Occipital lobe (tissue), 2 donors: ENCODE results near the gene GPR89B. TPM values are rescaled to one million over a fixed set of nuclear protein-coding genes. Genes with fewer than 3 reads are reported as not detected.
"Not testable (repeated sequence)": the region's sequence is repeated elsewhere in the genome, so short reads cannot be mapped to it uniquely, and the experiment has no call there.

Source experiments
- DNase-seq: peaks from one replicate; lab custom pipeline; 2025; lab: John Stamatoyannopoulos, UW
- total RNA-seq: library from RNA; depleted of rRNA; stranded (reverse); fragments of >200 nt; gene quantifications from one replicate; pipeline ENCODE4 v1.2.3, GENCODE V29; 2014

Gene GPR89B
- 29.6 TPM for total RNA-seq

DNA sequence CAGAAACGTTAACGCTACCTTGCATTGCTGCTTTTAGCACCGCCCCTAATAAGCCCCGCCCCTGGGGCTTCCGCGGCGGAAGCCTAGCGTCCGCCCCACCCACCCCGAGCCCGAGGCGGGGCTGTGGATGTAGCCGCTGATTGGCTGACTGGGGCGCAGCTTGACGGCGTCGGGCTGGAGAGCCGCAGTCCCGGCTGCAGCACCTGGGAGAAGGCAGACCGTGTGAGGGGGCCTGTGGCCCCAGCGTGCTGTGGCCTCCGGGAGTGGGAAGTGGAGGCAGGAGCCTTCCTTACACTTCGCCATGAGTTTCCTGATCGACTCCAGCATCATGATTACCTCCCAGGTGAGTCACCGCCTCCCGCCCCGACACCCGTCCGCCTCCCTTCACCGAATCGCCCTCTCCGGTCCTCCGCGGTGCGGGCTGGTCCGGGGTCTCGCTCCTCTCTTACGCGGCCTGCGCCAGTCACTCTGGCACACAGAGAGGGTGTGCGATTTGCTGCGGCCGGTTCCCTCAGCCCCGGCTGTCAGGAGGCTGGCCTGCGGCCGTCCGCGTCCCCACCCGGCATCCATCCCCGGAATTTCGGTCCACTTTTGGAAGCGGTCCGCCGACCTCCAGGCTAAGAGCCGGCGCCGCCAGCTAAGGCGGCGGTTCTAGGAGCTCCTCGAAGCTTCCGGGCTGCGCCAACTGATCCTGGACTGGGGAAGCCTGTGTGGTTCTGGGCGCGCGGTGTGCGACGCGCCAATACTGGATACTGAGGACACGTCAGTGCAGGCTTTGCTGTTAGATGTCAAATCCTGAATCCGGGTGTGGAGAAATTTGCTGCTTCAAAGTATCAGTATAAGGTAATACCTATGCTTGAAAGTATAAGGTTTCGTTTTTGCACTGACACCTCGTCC lies at the start of gene GPR89B:
Gene GPR89B (plus strand): TSS at position 185 of the 897 bp plus-strand sequence. CDS start 117 bp downstream, at position 302.
- DNase-seq, result peak; percentile 88

DNA sequence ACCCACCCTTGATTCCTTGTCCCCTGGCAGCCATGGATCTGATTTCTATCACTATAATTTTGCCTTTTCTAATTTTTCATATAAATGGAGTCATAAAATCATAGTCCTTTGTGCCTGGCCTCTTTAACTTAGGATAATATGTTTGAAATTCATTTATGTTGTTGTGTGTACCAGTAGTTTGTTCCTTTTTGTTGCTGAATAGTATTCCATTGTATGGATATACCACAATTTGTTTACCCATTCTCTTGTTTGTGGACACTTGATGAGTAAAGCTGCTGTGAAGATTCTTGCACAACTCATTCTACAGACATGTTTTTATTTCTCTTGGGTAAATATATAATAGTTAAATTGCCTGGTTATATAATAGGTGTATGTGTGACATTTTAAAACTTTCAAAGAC lies 48.3 kb upstream of the GPR89B start:
- DNase-seq, result no peak

DNA sequence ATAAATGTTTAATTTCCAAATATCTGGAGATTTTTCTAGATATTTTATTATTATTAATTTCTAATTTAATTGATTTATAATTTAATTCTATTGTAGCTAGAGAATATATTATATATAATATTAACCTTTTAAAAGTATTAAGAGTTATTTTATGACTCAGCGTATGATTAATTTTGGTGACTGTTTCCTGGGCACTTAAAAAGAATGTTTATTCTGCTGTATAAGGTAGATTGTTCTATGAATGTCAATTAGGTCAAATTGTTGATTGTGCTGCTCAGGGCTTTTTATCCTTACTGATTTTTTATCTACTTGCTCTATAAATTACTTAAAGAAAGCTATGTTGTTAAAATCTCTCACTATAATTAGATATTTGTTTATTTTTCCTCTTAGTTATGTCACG lies 45.7 kb upstream of the GPR89B start:
- no peak for DNase-seq

DNA sequence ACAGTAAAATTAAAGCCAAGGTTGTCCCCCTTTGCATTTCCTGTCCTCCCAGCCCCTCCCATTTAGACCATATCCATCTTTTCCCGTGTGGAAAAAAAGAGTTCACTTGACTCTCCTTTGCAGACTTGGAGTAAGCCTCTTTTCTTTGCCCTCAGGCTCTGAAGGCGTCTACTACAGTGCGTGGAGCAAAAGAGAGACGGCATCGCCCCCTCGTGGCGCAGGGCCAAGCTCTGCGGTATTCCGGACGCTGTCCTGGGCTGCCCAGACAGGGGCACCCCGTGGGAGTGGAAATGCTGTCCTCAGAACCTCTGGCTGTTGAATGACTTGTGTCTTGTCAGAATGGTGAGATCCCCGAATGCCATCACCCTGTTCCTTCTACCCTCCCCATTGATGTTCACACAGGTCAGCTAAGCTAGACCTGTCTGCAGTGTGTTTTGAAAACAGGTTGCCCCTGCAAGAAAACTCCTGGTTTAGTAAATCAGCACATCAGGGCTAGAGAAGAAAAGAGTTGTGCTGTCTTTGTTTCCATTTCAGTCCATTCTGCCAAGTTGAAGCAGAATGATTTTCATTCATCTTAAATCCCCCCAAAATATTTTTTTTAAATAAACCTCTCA lies 37.9 kb upstream of the GPR89B start:
- DNase-seq, result no peak

DNA sequence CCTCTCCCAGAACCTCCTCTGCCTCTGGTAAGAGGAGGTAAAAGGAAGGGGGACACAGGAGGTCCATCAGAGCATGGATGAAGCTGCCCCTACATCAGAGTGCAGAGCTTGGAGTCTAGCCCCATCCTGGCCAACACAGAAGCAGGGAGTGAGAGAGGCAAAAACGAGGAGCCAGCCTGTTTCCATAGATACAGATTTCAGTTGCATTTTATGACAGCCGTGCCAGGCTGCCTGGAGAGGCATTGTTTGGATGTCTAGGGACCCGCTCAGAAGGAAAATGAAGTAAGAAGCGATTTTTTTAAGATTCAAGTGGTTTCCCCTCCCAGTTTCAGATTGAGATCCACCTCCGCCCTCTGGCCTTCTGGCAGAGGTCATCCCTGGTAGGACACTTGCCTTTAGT lies 37.1 kb upstream of the GPR89B start:
- peak; percentile 18 for DNase-seq

DNA sequence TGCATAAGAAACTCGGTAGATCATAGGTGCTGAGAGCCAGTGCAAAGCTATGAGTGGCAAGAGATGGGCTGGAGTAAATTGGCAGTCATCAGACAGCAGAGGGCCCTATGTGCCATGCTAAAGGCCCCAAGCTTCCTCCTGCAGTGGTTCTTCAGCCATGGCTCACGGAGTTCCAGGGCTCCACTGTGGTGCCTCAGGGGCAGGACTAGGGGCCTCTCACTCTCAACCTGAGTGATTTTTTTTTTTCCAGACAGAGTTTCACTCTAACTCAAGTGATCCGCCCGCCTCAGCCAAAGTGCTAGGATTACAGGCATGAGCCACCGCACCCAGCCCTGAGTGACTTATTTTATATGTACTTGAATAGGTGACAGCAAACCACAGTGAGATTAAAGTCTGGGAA lies 36.0 kb upstream of the GPR89B start:
- no peak for DNase-seq

DNA sequence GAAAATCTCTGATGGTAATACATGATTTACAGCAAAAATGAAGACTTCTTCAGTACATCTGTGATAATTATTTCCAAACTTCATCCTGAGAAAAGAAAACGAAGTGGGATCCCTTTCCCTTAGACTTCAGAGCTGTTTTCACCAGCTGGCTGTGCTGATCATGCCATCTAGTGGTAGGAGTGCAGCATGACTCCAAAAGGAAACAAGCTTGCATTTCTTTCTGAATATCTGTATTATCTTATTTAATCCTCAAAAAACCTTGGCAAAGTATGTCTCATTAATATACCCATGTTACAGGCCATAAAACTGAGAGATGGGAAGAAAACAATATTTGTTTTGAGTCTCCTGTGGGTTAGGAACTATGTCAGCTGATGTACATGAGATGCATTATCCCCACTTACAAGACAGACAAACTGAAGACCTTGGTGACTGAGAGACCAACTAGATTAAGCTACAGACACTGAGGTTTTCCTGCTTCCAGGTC lies 35.4 kb upstream of the GPR89B start:
- peak; percentile 4 for DNase-seq

DNA sequence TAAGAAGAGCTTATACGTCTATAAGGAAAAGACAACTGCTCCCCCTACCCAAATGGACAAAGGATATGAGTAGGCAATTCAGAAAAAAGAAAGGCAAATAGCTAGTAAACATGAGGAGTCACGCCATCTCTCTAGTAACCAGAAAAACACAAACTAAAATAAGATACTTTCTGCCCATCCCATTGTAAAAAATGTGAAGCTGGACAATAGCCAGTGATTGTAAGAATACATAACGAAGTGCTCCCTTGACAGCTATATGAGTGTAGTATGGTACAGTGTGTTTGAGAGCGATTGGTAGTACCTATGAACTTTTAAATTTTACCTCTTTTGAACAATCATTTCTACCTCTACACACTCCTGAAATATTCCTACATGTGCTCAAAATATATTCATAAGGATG lies 33.1 kb upstream of the GPR89B start:
- no peak for DNase-seq

DNA sequence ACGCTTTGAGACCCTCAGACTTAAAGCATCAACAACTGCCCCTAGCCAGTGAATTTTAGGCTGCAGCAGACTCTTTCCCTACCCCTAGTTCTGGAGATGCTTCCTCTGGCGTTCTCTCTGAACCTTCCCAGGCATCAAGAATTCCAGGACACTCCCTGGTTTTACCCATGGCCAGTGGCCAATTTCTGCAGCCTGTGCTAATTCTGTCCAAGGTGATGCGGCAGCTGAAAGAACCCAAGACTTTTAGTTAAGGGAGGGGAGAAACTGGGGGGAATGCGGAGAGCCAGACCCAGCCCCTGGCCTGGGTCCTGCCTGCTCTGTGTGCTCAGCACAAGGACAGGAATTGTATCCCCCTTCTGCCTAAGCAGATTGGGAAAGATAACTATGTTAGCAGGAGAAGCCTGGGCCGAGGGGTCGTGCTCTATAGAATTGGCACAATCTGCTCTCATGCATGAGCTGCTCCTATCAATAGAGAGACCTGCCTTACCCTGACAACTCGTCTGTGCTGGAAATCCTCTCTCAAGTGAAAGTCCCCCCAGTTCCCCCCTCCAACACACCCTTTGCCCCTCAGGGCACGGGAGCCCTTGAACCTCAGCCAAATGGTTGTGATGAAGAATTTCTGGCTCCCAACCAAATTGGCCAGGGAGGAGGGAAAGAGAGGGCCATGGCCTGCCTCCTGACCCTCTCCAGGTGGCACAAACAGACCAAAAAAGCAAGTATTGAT lies 31.0 kb upstream of the GPR89B start:
- no peak for DNase-seq

DNA sequence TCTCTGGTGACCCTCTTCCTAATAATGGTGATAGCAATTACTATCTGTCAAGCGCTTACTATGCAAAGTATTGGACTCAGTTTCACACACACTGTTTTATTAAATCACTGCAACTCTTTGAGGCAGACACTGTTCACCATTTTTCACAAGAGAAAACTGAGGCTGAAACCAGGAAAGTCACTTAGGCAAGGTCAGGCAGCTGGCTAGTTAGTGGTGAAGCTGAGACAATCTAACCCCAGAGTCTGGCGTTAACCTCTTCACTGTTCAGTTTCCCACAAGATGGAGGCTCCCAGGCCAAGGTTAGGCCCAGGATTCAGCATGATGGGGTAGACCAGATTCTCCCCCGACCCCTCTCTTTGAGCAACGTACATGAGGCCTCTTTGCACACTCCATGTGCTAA lies 30.4 kb upstream of the GPR89B start:
- DNase-seq, result no peak

DNA sequence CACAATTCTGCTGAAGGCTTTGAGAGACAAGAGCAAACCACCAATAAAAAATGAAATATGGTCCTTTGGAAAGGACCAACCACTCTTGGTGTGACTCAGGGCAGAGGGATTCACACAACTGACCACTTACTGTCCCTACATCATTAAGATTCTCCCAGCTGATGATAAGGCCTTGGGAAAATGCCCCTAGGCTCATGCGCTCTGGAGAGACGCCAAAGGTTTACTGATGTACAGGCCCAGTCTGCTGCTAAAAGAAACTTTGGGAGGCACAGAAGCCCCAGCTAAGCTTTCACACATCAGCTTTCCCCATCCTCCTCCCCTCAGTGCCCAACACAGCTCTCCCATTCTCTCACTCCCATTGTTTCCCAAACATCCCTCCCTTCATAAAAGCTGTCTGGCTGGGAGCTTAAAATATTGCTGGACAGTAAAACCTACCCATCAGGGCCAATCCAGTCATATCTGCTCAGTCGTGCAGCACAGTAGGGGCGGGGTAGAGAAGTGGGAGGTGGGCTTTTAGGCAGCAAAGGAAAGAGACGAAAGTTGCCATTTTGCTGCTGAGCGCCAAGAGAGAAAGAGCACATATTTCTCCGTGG lies 25.9 kb upstream of the GPR89B start, which contains the start of gene GJA8:
Gene GJA8 (plus strand): TSS at position 543 of the 593 bp plus-strand sequence. CDS start 5,161 bp downstream, outside the sequence.
- DNase-seq, result no peak

DNA sequence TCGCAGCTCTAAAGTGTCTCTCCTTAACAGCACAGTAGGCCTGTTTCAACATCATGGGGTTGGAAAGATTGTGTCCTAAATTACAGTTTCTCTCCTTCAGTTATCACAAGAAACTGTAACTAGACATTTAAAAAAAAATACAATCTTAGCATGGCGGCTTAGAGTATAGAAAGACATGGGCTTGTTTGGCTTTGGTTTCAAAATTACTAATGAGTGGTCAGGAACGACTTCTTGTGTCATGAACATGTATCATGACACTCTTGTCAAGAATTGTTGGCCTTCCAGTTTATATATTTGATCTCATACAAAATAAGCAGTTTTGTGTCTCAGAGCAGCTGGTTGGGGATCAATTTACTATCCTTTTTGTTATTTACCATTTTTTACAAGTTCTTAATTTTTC lies 23.5 kb upstream of the GPR89B start:
- no peak for DNase-seq

DNA sequence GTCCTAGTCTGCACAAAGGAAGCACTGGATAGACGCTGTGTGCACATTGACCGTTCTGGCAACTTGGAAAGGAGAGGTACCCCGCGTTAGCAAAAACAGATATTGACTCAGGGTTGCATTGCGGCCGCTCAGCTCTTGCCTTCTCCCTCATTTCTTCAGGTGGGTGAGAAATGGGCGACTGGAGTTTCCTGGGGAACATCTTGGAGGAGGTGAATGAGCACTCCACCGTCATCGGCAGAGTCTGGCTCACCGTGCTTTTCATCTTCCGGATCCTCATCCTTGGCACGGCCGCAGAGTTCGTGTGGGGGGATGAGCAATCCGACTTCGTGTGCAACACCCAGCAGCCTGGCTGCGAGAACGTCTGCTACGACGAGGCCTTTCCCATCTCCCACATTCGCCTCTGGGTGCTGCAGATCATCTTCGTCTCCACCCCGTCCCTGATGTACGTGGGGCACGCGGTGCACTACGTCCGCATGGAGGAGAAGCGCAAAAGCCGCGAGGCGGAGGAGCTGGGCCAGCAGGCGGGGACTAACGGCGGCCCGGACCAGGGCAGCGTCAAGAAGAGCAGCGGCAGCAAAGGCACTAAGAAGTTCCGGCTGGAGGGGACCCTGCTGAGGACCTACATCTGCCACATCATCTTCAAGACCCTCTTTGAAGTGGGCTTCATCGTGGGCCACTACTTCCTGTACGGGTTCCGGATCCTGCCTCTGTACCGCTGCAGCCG lies 20.3 kb upstream of the GPR89B start:
- DNase-seq, result no peak

DNA sequence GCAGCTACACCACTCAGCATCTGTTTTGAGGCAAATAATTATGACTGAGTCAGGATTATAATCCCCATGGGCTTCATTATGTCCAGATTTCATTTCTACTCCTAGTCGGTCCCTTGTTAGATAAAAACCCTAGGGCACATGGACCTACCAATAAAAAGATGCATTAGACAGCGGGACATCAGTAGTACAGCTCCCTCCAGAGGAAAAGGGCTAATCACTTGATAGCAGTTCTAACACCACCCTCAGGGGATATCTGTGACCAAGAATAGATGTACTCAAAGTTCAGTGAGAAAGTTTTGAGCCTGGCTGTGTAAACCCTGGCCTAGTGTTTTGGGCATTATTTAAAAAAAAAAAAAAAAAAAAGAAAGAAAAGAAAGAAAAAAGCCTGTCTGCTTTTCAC lies 15.7 kb upstream of the GPR89B start:
- no peak for DNase-seq

DNA sequence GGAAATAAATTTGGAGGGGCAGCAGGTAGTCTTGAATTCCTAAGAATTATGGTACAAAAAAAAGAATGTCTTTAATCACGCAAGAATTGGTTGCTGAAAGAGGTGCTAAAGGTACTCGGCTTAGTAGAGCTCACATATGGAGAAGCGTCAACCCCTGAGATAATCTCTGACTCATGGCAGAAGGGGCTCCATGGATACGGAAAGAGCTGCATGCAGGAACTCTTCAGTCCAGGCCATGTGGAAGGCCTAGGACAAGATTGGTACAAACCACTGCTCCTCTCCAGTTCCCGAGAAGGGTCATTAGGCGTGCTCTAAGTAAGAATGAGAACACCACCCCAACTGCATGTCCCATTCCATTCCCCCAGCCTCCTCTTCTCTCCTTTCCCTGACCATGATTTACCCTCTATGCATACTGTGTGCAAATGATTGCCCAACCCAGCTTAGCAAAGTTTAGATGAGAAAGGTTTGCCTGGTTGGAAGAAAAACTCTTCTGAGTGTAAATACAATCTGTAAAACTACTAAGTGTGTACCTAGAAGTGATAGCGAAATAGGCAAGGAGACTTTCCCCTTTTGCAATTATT lies 14.8 kb upstream of the GPR89B start:
- DNase-seq, result no peak

DNA sequence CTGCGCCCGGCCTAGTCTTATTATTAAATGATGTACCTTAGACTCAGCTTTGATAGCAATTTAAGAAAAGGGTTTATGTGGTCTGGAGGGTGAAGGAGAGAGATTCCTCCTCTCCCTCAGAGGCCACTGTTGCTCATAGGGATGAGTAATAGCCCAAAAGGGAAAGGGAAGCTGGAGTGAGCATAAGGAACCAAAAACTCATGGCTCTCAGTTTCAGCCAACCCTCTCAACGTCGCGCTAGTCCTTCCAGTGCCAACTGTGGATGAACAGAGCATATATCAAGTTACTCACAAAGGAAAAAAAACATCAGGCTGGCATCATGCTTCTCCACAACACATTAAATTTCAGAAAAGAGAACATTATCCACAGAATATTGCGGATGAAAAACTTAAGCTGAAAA lies 8.3 kb upstream of the GPR89B start:
- no peak for DNase-seq

DNA sequence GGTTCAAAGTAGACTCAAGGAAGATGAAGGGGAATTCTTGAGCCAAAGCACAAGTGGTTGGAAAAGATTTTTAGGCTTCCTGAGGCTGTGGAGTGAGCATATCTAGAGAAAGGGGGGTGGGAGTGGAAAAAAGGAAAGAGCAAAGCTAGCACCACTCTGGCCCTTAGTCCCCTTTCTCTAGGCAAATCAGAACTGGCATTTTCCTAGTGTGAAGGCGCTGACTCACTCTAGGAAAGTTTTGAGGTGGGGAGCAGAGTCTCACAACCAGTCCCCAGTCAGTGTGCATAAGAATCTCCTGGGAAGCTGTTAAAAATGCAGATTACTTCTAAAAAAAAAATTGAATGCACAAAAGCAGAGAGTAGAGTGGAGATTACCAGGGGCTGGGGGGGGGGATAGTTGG lies 3.4 kb upstream of the GPR89B start:
- no peak for DNase-seq

DNA sequence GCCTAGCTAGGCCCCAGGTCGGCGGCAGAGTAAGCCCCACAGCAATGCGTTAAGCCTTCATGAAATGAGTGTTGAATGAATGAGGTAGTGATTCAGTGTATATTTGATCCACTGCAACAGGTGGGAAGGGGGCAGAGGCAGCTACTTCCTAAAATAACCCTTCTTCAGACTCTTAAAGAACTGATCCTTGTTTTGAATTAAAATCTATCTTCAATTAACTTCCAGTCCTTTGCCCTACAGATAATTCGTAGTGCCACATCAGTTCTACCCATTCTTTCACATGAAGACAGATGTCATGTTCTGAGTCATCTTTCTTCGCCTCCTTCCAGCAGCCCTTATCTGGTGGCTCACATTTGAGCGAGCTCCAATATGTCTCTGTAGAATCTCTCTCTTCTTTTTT lies 1.0 kb upstream of the GPR89B start:
- not testable (repeated sequence) for DNase-seq

DNA sequence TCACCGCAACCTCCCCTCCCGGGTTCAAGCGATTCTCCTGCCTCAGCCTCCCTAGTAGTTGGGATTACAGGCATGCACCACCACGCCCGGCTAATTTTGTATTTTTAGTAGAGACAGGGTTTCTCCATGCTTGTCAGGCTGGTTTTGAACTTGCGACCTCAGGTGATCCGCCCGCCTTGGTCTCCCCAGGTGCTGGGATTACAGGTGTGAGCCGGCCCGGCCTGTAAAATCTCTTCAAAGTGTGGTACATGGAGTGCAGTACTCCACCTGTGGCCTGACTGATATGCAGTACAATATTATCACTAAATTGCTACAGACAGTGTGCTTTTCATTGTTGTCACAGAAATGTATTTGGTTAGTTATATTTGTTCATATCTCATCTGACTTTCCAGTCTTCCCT lies 531 bp upstream of the GPR89B start:
- DNase-seq, result not testable (repeated sequence)

DNA sequence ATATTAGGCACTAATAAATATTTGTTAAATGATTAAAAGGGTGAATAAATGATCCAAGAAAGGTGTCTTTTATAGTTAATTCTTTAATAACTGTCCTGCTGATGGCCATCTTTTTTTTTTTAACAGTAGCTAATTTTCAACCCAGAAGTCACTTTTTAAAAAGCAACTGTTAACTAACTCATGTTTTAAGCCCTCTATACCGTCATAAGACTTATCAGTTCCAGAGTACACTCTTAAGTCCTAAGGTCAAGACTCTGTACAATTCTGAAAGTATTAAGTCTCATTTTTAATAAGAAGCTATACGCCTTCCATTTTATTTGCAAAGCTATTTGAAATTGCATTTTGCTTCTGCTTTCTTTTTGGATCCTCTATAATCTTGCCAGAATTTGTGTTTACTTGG lies 2.9 kb downstream of the GPR89B start:
- DNase-seq, result not testable (repeated sequence)

DNA sequence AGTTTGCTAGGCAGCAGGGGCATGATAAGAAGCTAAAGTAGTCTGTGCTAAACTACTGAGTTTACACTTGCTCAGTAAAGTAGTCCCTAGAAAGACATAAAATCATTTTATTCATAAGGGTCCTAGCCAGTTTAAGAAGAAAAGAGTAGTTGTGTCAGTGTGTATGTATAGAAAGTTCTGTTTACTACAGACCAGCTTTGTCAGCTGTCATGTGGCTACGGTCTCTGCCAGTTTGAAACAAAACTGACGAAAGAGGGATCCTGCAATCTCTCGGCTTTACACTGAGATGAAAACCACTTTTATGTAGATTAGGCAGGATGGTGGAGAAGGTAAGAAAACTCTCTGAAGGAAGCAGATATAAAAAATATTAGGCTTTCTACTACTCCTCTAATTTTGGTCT lies 7.1 kb downstream of the GPR89B start:
- DNase-seq, result not testable (repeated sequence)
